GM21360 (cell line): ENCODE data around the gene CLC.
"Not testable (repeated sequence)": the region's sequence is repeated elsewhere in the genome, so short reads cannot be mapped to it uniquely, and the experiment has no call there.

Experiments used
- ATAC-seq: cut with Tn5 transposase; IDR thresholded peaks from one replicate; pipeline ENCODE4 v1.9.1; 2021; ENCODE audit warnings: mild to moderate bottlenecking, moderate library complexity; ENCODE audit not compliant: unreplicated experiment

CLC gene

GRCh38 chr19:39731685-39732084, 6.1 kb downstream of the CLC start:
- no peak for ATAC-seq

GRCh38 chr19:39729594-39729993, 8.2 kb downstream of the CLC start:
- ATAC-seq: no peak

DNA sequence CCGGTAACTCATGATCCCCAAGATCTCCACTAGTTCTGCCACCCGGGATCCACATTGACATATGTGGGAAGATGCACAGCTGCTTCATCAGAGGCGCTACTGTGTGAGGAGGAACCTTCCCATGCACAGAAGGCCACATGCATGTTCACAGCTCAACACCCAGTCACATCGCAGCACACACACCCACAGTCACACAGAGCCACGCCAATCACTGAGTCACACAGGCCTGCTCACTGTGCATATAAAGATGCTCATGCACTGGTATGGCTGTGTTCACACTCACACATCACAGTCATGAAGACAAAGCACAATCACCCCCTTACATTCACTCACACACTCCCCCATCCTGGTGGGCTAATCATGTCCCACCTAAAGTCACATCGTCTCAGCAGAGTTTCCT, 9.8 kb downstream of the CLC start:
- ATAC-seq: no peak

DNA sequence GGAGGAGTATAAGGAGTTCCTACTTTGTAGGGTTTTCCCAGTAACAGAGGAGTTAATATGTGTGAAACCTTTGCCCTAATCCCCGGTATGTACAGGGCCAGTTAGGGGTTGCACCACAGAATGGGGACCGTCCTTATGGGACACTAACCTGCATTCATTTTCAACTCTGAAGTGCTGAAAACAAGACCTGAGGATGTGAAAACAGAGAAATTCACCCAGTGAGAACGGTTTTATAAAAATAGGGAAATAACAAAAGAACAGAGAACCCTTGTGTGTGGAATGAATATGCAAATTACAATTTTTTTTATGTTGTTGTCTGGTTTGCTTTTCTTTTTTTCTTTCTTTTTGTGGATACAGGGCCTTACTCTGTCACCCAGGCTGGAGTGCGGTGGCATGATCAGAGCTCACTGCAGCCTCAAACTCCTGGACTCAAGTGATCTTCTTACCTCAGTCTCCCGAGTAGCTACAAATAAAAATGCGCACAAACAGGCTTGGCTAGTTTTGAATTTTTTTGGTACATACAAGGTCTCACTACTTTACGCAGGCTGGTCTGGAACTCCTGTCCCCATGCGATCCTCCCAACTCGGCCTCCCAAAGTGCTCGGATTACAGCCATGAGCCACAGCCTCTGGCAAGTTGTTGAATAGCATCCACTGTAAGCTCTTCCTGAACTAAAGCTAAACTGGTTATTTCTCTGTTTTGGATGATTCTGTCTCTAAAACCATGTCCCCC, 10.6 kb downstream of the CLC start:
- no peak for ATAC-seq

DNA sequence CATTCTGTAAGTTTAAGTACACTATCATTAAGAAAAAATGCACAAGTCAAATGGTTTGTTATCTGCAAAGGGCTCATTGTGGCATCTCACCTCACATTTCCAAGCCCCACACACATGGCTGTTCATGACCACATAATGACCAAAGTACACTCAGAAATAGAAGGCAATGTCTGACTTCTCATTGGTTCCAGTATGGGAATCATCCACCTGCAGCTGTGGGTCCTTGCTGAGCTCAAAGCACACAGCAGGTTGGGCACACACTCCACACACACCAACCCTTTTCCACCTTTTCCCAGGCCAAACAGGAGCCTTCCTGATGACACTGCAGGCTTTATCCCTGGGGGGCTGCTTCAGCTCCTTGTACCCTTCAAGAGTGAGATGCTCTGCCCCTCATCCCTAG, 11.8 kb downstream of the CLC start:
- no peak for ATAC-seq

DNA sequence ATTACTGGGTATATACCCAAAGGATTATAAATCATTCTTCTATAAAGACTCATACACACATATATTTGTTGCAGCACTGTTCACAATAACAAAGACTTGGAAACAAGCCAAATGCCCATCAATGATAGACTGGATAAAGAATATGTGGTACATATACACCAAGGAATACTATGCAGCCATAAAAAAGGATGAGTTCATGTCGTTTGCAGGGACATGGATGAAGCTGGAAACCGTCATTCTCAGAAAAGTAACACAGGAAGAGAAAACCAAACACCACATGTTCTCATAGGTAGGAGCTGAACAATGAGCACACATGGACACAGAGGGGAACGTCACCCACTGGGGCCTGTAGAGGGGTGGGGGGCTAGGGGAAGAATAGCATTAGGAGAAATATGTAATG, 17.7 kb downstream of the CLC start:
- not testable (repeated sequence) for ATAC-seq

DNA sequence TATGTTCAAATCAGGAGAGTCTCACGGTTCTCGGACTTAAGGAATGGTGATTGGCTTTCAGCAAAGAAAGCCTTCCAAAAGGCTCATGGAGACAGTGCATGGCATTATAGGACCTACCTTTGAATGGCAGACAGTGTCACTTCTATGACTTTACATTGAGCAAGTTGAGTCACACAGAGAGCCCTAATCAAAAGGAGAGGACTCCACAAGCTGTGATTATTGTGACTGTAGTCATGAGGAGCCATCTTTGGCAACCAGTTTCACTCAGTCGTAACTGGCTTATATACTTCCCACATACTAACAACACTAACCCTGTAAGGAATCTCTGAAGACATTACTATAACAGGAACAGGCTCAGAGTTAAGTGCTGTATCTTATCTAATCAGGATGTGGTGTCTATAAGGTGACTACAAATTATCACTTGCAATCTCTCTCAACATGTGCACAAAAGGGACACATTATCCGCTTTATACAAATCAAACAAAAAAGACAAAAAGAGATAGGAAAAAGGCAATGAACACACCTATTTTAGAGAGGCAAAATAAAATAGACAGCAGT, 27.4 kb downstream of the CLC start:
- ATAC-seq: no peak

DNA sequence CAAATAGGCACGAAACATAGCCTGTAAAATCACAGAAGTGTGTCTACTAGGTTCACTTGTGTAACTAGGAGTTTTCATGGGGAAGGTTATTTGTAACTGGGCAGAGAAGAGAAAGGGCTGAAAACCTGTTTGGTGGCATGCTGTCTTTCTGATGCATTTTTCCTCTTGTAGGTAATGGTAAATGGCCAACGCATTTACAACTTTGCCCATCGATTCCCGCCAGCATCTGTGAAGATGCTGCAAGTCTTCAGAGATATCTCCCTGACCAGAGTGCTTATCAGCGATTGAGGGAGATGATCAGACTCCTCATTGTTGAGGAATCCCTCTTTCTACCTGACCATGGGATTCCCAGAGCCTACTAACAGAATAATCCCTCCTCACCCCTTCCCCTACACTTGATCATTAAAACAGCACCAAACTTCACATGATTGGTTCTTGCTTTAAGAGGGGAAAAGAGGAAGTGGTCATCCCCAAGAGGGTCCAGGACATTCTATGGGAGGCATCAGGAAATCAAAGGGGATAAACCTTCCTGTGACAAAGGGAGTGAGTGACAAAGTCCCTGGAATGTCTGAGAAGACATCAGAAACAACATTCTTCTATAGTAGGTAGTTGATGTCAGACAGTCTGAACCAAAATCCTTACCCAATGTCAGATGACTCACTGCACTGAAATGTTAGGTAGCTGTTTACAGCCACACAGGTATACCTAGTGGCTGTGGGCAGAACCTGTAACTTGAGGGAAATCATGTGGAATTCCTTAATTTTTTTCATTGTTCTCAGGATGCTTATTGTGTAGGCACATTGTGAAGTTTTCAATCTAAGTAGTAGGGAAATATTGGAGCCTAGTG, 28.6 kb downstream of the CLC start:
- no peak for ATAC-seq

- ATAC-seq: no peak
These were observed 29.2 kb downstream of the CLC start for GRCh38 chr19:39708594-39708993.

DNA sequence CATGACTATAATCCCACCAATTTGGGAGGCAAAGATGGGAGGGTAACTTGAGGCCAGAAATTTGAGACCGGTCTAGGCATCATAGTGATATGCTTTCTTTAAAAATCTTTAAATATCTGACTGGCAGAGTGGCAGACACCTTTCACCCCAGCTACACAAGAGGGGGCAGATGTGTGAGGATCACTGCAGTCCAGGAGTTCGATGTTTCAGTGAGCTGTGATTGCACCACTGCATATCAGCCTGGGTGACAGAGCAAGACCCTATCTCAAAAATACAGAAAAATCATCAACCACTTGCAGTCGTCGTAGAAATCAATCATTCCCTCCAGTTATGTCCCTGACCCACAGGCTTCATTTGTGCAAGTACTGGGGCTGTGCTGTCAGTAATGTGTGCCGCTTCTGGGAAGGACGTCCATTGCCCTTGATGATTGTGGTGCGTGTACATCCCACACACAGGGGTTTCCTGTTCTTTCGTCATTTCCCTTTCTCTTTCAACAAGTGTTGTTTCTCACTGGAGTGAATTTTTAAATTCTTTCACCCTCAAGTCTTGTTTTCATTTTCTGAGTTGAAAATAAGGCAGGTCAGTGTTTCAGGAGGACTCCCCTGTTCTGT, 32.1 kb downstream of the CLC start:
- no peak for ATAC-seq

DNA sequence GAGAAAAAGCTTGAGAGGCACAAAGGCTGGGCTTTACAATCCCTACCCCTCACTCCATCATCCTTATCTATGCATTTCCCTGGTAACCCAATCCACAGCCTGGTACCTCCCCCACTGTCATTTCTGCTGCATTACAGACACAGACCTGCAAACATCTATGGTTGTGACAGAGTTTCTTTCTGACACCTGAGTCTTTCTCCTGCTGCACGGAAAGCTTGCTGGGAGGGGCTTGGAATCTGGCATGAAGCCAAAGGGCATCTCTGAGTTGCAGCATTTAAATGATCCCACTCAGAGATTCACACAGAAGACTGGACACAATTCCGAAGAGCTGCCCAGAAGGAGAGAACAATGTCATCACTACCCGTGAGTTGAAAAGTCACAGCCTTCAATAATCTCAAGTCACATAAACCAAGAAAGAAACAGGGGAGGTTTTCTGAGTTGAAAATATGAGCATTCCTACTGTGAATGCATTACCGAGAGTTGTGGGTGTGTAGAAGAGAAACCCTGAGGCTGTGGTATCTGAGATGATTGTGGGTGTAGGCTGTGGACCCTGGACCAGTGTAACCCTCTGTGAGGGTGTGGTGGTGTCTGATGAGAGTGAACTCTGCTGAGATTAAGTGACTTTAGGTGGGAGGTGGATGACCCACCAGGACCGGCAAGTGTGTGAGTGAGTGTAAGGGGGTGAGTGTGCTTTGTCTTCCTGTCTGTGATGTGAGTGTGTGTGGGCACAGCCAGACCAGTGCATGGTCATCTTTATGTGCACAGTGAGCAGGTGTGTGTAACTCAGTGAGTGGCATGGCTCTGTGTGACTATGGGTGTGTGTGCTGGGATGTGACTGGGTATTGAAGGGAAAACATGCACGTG, 33.4 kb downstream of the CLC start, which contains the start of gene LGALS14:
LGALS14 (plus strand) TSS at position 301 of the 864 bp plus-strand sequence; CDS start at position 349, 48 bp downstream.
- ATAC-seq: no peak

DNA sequence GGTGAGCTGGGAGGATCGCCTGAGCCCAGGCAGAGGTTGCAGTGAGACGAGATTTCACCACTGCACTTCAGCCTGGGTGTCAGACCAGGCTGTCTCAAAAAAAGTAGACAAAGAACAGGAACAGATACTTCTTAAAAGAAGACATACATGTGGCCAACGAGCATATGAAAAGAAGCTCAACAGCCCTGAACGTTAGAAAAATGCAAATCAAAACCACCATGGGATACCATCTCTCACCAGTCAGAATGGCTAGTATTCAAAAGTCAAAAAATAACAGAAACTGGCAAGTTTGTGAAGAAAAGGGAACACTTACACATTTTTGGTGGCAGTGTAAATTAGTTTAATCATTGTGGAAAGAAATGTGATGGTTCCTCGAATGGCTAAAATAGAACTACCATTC, 36.5 kb downstream of the CLC start:
- no peak for ATAC-seq

GRCh38 chr19:39698535-39698934, 39.3 kb downstream of the CLC start:
- ATAC-seq: no peak

DNA sequence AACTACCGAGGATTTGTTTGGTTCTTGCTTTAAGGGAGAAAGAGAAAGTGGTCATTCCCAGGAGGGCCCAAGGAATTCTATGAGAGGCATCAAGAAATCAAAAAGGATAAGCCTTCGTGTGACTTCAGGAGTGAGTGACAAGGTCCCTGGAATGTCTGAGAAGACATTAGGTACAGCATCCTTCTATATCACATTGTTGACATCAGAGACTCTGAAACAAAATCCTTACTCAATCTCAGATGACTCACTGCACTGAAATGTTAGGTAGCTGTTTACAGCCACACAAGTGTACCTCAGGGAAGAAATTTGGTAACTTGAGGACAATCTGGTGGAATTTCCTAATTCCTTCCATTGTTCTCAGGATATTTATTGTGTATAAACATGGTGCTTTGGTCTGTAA, 41.4 kb downstream of the CLC start:
- no peak for ATAC-seq

GRCh38 chr19:39695759-39696158, 42.1 kb downstream of the CLC start:
- ATAC-seq: no peak

- ATAC-seq: no peak
These were observed 45.0 kb downstream of the CLC start for GRCh38 chr19:39692822-39693221.

GRCh38 chr19:39692166-39692565, 45.7 kb downstream of the CLC start:
- ATAC-seq: no peak

DNA sequence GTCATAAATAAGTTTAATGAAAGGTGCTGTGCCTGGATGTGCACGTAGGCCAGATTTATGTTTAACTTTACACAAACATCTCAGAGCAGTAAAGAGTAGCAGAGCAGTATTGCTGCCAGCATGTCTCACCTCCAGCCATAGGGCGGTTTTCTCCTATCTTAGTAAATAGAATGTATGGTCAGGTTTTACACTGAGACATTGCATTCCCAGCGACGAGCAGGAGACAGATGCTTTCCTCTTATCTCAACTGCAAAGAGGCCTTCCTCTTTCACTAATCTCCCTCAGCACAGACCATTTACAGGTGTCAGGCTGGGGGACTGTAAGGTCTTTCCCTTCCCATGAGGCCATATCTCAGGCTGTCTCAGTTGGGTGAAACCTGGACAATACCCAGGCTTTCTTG, 49.2 kb downstream of the CLC start:
- not testable (repeated sequence) for ATAC-seq

DNA sequence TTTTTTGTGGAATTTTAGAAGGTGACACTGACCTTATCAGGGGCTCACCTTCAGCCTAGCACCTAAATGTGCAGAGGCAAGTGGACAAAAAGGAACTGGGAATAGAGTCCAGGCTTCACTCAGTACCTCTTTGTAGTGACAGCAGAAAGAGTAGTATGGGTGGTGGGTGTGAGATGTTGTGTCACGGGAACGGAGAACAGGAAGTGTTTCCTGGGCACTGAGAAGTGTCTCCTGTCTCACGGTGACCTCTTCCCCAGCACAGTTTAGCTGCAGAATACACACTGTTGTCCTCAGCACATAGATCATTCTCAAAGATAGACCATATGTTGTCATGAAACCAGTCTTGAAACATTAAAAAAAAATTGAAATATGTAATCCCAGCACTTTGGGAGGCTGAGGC, 51.1 kb downstream of the CLC start:
- ATAC-seq: no peak

DNA sequence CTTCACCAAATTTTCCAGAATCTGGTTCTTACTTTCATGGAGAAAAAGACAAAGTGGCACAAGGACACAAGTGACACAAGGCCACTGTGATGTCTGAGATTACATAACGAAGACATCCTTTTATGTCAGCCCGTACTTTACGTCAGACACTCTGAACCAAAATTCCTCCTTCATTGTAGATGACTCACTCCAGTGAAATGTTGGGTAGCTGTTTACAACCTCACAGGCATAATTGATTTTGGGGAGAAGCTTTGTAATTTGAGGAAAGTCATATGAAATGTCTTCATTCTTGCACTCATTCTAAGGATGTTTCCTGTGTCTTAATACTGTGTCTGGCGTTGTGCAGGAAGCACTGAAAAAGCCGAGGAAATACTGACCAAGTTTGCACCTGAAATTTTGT, 53.6 kb downstream of the CLC start:
- no peak for ATAC-seq

DNA sequence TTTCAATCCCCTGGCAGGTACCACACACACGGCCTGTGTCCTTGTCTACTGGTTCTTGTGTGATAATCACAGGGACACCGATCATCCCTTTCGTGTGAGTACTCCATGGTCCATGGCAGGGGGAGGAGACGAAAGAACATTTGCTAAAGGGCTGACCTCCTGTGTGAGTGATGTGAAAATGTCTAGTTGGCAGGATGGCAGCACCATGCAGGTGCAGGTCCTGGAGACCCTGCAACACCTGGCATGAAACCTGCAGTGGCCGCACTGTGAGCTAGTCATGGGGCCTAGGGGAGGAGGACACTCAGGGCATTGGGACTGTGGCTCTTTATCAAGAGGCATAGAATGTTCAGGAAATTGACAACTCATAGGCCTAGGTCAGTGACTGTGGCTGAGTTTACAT, 56.4 kb downstream of the CLC start:
- no peak for ATAC-seq
